ENCODE data around the gene ZNF292. TPM values are rescaled to one million over a fixed set of nuclear protein-coding genes. Genes with fewer than 3 reads are reported as not detected.
"Not testable (repeated sequence)": the region's sequence is repeated elsewhere in the genome, so short reads cannot be mapped to it uniquely, and the experiment has no call there.

Gene ZNF292
- total RNA-seq, 1 donor from 2014 or later = 43.1 TPM

GRCh38 chr6:87297119-87297518 lies 141.8 kb downstream of the ZNF292 start:
- TF ChIP-seq, protein P1, sequence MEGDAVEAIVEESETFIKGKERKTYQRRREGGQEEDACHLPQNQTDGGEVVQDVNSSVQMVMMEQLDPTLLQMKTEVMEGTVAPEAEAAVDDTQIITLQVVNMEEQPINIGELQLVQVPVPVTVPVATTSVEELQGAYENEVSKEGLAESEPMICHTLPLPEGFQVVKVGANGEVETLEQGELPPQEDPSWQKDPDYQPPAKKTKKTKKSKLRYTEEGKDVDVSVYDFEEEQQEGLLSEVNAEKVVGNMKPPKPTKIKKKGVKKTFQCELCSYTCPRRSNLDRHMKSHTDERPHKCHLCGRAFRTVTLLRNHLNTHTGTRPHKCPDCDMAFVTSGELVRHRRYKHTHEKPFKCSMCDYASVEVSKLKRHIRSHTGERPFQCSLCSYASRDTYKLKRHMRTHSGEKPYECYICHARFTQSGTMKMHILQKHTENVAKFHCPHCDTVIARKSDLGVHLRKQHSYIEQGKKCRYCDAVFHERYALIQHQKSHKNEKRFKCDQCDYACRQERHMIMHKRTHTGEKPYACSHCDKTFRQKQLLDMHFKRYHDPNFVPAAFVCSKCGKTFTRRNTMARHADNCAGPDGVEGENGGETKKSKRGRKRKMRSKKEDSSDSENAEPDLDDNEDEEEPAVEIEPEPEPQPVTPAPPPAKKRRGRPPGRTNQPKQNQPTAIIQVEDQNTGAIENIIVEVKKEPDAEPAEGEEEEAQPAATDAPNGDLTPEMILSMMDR (IDR thresholded peaks at IDR 0.05) = no peak
- Histone ChIP-seq H3K27ac (no peak overlapping the region), H3K36me3 (no peaks in the 10 kb centered on the region), H3K4me1 (no peaks in the 10 kb centered on the region), H3K9me3 (no peaks in the 10 kb centered on the region), H3K27me3 (ENCODE audit: low read depth) (peaks cover 4% of the 10 kb centered on the region), H3K4me3 (no peak overlapping the region)
- intact Hi-C loops (cut with DNase I) = no loop called here
- DNase-seq = no peak
- ATAC-seq = no peak

- H3K27ac ChIP-seq; H3K27me3 ChIP-seq (ENCODE audit: low read depth); H3K4me1 ChIP-seq; H3K4me3 ChIP-seq; ATAC-seq; DNase-seq; H3K9me3 ChIP-seq; intact Hi-C loops (cut with DNase I); H3K36me3 ChIP-seq: not testable (repeated sequence)
Measured at GRCh38 chr6:87301277-87301676, 145.9 kb downstream of the ZNF292 start.

- intact Hi-C loops (cut with DNase I) = no loop called here
- no peaks in the 10 kb centered on the region for H3K4me1 ChIP-seq
- no peak overlapping the region for H3K4me3 ChIP-seq
- no peaks in the 10 kb centered on the region for H3K9me3 ChIP-seq
- TF ChIP-seq, protein P1 (IDR thresholded peaks at IDR 0.05) = no peak
- no peak for ATAC-seq
- H3K27ac ChIP-seq = no peak overlapping the region
- DNase-seq = no peak
- H3K36me3 ChIP-seq = no peaks in the 10 kb centered on the region
- H3K27me3 ChIP-seq (ENCODE audit: low read depth) = no peaks in the 10 kb centered on the region
Measured at GRCh38 chr6:87308970-87309369, 153.6 kb downstream of the ZNF292 start.

DNA sequence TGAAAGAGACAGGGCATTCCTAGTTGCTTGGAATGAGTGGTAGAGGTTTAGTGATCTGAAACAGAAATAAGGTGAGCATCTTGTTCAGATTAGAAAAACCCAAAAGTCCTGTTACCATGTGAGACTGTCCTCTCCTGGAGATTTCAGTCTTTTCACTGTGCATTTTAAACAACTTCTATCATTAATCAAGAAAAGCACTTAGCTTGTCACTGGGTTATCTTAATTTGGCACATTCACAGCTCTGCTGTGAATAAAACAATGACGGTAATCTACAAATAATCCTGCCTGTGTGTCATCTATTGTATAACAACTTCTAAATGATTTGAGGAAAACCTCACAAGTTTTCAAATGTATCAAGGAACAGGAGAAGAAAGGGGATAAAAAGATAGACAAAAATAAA lies 157.5 kb downstream of the ZNF292 start:
- H3K36me3 ChIP-seq = no peaks in the 10 kb centered on the region
- no peaks in the 10 kb centered on the region for H3K27me3 ChIP-seq (ENCODE audit: low read depth)
- no peaks in the 10 kb centered on the region for H3K4me1 ChIP-seq
- no peak for DNase-seq
- H3K27ac ChIP-seq = no peak overlapping the region
- no peak for ATAC-seq
- intact Hi-C loops (cut with DNase I) = no loop called here
- H3K9me3 ChIP-seq = no peaks in the 10 kb centered on the region
- TF ChIP-seq, protein P1 (IDR thresholded peaks at IDR 0.05) = no peak
- no peak overlapping the region for H3K4me3 ChIP-seq

Other genes starting within 250 kb of the ZNF292 start
- gene HTR1E, start 218.0 kb upstream of the ZNF292 start, total RNA-seq = not detected
- not detected for gene CGA, start 60.5 kb upstream of the ZNF292 start, total RNA-seq
- 11.1 TPM for gene SMIM8, start 167.0 kb downstream of the ZNF292 start, total RNA-seq
- gene GJB7, start 173.7 kb downstream of the ZNF292 start, total RNA-seq = 0.44 TPM
- gene C6orf163, start 189.2 kb downstream of the ZNF292 start, total RNA-seq = 4.2 TPM